GM21423 (cell line): ENCODE data around the gene ALDOA.

Experiments
- ATAC-seq: cut with Tn5 transposase; IDR thresholded peaks from one replicate; pipeline ENCODE4 v1.9.1; 2021; ENCODE audit warnings: mild to moderate bottlenecking, moderate library complexity; ENCODE audit not compliant: unreplicated experiment

ALDOA gene

DNA sequence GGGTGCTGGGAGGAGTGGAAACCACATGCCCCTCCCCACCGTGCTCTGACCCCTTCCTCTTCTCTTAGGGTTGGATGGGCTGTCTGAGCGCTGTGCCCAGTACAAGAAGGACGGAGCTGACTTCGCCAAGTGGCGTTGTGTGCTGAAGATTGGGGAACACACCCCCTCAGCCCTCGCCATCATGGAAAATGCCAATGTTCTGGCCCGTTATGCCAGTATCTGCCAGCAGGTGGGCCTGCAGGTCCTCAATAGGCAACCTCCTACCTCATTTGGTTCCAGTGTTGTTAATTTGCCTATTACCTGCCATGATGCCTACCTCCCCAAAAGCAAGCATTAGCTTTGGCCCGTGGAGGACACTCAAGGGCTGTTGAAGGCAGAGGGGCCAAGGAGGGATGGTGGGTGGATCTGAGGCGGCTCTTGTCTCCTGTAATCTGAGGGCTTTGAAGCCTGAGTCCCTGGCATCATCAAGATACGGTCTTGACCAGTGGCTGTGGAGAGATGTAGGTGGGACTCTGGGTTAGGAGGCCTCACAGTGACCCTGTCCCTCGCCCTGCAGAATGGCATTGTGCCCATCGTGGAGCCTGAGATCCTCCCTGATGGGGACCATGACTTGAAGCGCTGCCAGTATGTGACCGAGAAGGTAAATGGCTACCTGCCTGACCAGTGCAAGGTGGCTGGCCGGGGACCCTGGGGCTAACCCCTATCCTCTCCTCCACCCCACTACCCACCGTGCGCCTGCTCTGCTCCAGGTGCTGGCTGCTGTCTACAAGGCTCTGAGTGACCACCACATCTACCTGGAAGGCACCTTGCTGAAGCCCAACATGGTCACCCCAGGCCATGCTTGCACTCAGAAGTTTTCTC, 3.4 kb downstream of the ALDOA start:
- no peak for ATAC-seq

GRCh38 chr16:30069611-30070462, 4.3 kb downstream of the ALDOA start:
- no peak for ATAC-seq

GRCh38 chr16:30070490-30070889, 4.9 kb downstream of the ALDOA start:
- no peak for ATAC-seq

DNA sequence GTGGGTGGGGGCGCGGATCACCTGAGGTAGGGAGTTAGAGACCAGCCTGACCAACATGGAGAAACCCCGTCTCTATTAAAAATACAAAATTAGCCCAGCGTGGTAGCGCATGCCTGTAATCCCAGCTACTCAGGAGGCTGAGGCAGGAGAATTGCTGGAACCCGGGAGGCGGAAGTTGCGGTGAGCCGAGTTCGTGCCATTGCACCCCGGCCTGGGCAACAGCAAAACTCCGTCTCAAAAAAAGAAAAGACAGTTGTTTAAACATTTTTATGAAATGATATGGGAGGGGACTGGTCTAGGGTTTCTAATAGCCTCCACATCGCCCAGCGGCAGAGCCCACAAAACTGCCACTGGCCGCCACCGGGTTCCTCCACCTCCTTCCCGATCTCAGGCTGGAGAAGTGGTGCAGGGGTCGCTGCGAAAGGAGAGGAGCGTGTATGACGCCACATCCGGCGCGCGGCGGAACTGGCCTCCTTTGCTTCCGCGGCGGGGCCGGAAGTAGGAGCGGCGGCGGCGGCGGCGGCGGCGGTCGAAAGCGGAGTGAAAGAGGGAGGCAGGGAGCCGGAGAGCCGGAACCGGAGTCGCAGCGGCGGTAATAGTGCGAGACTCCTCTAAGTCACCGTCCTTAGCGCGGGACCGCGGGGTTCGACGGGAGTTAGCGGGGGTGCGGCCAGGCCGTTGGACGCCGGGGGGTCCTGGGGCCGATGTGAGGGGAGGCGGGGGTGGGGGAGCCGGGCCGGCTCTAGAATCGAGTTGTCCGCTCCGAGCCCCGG, 10.1 kb downstream of the ALDOA start, which contains the start of gene PPP4C:
TSS of gene PPP4C (plus strand) at position 492 of the 773 bp plus-strand sequence. CDS start 384 bp downstream, outside the sequence.
- ATAC-seq = peak; percentile 82

DNA sequence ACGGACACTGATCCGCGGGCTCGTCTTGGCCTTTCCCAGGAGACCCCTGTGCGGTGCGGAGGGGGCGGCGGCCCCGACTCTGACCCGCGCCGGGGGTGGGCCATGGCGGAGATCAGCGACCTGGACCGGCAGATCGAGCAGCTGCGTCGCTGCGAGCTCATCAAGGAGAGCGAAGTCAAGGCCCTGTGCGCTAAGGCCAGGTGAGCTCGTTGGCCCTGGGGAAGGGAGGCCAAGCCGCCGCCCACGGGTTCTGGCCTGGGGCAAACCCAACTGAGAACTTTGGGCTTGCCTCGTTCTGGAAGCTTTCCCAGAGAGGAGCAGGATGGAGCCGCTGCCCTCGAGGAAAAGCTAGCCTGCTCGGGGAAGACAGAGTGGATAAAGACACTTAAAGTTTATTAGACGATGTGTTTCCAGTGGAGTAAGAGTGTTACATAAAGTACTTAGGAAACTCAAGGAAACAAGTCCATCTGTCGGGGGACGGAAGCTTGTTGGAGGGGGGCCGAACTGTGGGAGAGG, 10.8 kb downstream of the ALDOA start:
- peak; percentile 24 for ATAC-seq

GRCh38 chr16:30077656-30078055, 12.1 kb downstream of the ALDOA start:
- ATAC-seq = no peak

DNA sequence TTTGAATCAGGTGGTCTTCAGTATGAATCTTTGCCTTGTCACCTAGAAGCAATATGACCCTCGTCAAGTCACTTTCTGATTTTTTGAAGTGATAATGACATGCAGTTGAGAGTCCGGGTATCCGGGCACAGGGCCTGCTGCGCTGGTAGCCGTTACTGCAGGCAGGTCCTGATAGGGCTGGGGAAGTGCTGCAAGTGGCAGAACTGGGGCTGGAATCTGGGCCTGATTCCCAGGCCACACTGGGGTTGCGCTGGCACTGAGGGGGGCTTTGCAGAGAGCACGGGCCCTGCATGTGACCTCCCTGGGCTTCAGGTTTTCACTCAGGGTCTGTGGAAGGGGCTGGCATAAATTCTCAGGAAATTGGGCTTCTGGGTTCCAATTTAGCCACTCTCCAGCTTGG, 13.2 kb downstream of the ALDOA start:
- ATAC-seq = no peak

DNA sequence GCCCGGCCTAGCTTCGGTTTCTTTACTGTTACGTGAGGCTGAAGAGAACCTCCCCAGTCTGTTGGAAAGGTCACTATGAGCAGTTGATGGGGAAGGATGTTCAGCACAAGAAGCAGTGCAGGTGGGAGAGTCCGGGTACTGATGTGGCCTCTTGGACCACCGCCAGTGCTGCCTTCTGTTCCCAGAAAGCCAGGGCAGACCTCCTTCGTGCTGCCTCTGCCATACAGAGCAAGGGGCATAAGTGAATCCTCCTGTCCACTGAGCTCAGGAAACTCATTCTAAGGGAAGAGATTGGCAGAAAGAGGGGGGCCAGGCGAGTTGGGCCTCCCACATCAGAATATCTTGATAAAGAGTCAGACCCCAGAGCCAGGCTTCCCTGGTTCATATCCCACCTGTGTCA, 13.9 kb downstream of the ALDOA start:
- ATAC-seq = no peak

- no peak for ATAC-seq
Observed at GRCh38 chr16:30082545-30083090, 17.1 kb downstream of the ALDOA start.

DNA sequence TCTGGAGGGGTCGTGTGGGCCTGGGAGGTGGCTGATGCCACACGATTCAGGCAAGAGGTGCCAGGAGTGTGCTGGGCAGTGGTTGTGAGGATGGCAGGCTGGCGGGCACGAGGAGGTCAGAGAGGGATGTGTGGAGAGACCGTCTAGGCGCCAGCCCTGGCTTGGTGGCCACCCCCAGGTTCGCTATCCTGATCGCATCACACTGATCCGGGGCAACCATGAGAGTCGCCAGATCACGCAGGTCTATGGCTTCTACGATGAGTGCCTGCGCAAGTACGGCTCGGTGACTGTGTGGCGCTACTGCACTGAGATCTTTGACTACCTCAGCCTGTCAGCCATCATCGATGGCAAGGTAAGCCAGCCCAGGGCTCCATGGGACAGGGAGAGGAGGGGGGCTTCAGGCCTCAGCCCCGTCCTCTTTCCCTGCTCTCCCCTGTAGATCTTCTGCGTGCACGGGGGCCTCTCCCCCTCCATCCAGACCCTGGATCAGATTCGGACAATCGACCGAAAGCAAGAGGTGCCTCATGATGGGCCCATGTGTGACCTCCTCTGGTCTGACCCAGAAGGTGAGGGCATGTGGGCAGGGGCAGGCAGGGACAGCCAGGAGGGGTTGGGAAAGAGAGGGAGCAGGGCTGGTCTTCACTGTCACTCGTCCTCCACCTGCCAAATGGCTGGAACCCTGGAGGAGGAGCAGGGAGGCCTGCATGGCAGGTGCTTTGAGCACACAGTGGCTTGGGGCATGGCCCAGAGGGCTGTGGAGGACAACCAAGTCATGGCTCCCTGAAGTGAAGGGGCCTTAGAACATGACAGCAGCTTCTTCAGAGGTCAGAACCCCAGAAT, 17.9 kb downstream of the ALDOA start:
- ATAC-seq = no peak

DNA sequence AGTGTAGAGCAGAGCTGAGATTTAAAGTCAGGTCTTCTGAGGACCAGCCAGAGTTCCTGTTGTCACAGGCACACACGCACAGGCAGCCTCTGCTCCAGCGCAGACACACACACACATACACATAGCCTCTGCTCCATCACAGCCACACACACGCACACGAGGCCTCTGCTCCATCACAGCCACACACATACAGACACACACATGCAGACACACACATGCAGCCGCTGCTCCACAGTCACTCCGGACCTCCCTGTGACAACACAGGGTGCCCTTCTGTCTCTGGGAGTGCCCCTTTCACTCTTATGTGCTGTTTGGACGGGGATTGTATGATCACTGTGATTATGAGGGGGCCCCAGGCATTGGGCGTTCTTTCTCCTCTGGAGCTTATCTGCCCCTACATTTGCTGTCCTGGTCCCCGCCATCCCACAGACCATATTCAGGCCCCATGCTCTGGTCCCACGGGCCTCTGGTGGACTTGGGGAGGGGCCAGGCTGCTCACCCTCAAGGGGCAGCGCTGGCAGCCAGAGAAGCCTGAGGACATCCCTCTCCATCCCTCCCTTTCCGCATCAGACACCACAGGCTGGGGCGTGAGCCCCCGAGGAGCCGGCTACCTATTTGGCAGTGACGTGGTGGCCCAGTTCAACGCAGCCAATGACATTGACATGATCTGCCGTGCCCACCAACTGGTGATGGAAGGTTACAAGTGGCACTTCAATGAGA, 18.7 kb downstream of the ALDOA start:
- ATAC-seq = no peak

DNA sequence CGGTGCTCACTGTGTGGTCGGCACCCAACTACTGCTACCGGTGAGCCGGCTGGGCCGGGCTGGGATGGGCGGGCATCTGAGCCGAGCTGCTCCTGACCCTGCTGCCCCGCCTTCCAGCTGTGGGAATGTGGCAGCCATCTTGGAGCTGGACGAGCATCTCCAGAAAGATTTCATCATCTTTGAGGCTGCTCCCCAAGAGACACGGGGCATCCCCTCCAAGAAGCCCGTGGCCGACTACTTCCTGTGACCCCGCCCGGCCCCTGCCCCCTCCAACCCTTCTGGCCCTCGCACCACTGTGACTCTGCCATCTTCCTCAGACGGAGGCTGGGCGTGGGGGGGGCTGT, 19.2 kb downstream of the ALDOA start:
- ATAC-seq = no peak

DNA sequence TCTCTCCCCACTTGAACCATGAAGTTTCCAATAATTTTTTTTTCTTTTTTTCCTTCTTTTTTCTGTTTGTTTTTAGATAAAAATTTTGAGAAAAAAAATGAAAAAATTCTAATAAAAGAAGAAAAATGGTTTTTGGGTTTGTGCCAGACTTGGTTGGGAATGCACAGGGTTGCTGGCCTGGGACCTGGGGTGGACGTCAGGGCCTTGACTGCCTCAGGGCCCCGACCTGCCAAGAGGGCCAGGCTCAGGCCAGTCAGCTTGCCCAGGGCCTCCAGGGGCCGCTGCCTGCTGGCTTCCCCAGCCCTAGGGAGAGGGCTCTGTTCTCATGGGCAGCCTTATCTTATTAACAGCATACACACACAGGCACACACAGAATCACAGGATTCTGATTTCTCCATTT, 19.7 kb downstream of the ALDOA start:
- no peak for ATAC-seq

DNA sequence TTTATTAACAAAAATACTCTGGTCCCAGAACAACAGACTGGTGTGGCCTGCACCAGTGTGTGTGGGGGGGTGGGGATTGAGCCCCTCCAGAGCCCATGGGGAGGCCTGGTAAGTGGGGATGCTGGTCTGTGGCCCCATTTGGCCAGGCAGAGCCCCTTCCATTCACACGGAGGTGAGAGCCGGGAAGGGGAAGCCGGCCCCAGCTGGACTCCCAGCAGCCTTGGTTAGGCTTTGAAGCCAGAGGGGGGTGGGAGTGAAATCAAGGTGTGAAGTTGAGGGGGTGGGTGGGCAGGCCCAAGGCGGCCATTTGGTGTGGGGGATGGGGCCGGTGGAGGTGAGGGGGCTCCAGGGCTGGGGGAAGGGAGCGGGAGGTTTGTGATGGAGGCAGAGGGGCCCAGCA, 20.3 kb downstream of the ALDOA start:
- ATAC-seq = no peak

- no peak for ATAC-seq
Observed at GRCh38 chr16:30086291-30087140, 21.0 kb downstream of the ALDOA start.

- no peak for ATAC-seq
Observed at GRCh38 chr16:30087181-30087898, 21.8 kb downstream of the ALDOA start.

DNA sequence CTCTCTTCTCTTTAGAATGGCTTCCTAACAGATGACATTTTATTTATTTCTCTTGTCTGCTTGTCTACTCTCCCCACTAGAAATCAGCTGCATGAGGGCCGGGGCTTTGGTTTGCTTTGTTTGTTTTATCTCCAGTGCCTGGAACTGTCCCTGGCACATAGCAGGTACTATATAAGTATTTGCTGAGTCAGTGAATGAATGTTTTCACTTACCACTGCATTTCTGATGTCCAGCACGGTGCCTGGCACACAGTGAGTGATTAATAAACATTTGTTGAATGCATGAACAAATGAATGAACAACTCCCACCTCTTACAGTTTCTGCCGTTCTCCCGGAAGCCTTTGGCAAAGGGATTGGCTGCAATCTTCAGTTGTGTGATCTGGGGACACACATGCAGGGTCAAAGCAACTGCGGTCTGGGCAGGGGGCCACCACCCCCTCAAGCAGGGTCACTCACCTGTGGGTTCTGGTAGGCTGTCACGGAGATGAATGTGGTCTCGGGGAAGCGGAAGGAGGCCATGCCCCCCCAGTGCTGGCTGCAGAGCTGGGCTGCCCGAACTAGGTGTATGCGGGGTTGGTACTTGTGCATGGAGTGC, 22.8 kb downstream of the ALDOA start:
- no peak for ATAC-seq
